HL-60 (cell line): ENCODE data around the gene KIAA0825.

Experiments
- DNase-seq, 2 experiments: peaks; one replicate each; pipeline ENCODE4 v3.0.0-alpha.2; 2010 to 2020; ENCODE audit warnings: low read depth in 1 of 2, low spot score in 1 of 2
- H3K27ac ChIP-seq: fragments of 250-450 bp; sonication (Bioruptor Pico); replicated peaks from 2 replicates; pipeline ENCODE4 v1.5.1; 2020; ENCODE audit warnings: mild to moderate bottlenecking, moderate library complexity
- H3K27me3 ChIP-seq: fragments of 250-450 bp; sonication (Bioruptor Pico); 2 replicates; pipeline ENCODE4 v1.5.1; 2021; ENCODE audit warnings: mild to moderate bottlenecking, moderate library complexity; ENCODE audit not compliant: insufficient read depth, poor library complexity, severe bottlenecking
- H3K4me3 ChIP-seq: replicated peaks from 2 replicates; pipeline ENCODE4 v1.5.1; 2011; ENCODE audit warnings: mild to moderate bottlenecking, control low read depth, low read length; ENCODE audit not compliant: insufficient read depth
- GABPA ChIP-seq: IDR thresholded peaks from 2 replicates; pipeline ENCODE4 v1.6.1; 2012; ENCODE audit warnings: low read depth
- POLR2AphosphoS5 ChIP-seq: IDR thresholded peaks from 2 replicates; pipeline ENCODE4 v1.6.1; 2012; ENCODE audit warnings: low read depth
- SPI1 ChIP-seq: IDR thresholded peaks from 2 replicates; pipeline ENCODE4 v1.6.1; 2012; ENCODE audit warnings: low read depth, mild to moderate bottlenecking, borderline replicate concordance
- TF ChIP-seq, protein P1 (sequence below): IDR thresholded peaks from 2 replicates; pipeline ENCODE4 v1.6.1; 2012; ENCODE audit warnings: low read depth; ENCODE audit not compliant: insufficient replicate concordance
- TF ChIP-seq, protein P2 (sequence below): IDR thresholded peaks from one replicate; pipeline ENCODE4 v1.5.1; 2011; ENCODE audit warnings: low read length, control low read depth, inconsistent platforms; ENCODE audit not compliant: insufficient read depth

Gene KIAA0825

DNA sequence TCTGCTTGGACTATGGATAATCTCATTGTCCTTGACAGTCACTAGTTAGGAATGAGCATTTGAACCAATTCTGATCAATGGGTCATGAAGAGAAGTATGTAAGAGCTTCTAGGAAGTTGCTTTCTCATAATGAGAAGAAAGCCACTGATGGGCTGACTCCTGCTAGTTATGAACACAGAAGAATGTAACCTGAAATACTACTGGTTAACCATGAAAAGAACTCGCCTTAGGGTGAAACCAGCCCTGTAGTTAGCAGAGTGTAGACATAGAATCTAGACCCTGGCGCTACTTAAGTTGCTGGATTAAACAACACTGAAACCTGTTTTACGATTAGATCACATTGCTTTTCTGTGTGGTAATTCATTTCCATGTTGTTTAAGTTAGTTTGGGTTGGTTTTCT is 26.6 kb upstream of the KIAA0825 start:
- TF ChIP-seq, protein P1, sequence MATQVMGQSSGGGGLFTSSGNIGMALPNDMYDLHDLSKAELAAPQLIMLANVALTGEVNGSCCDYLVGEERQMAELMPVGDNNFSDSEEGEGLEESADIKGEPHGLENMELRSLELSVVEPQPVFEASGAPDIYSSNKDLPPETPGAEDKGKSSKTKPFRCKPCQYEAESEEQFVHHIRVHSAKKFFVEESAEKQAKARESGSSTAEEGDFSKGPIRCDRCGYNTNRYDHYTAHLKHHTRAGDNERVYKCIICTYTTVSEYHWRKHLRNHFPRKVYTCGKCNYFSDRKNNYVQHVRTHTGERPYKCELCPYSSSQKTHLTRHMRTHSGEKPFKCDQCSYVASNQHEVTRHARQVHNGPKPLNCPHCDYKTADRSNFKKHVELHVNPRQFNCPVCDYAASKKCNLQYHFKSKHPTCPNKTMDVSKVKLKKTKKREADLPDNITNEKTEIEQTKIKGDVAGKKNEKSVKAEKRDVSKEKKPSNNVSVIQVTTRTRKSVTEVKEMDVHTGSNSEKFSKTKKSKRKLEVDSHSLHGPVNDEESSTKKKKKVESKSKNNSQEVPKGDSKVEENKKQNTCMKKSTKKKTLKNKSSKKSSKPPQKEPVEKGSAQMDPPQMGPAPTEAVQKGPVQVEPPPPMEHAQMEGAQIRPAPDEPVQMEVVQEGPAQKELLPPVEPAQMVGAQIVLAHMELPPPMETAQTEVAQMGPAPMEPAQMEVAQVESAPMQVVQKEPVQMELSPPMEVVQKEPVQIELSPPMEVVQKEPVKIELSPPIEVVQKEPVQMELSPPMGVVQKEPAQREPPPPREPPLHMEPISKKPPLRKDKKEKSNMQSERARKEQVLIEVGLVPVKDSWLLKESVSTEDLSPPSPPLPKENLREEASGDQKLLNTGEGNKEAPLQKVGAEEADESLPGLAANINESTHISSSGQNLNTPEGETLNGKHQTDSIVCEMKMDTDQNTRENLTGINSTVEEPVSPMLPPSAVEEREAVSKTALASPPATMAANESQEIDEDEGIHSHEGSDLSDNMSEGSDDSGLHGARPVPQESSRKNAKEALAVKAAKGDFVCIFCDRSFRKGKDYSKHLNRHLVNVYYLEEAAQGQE: no peak
- TF ChIP-seq, protein P2, sequence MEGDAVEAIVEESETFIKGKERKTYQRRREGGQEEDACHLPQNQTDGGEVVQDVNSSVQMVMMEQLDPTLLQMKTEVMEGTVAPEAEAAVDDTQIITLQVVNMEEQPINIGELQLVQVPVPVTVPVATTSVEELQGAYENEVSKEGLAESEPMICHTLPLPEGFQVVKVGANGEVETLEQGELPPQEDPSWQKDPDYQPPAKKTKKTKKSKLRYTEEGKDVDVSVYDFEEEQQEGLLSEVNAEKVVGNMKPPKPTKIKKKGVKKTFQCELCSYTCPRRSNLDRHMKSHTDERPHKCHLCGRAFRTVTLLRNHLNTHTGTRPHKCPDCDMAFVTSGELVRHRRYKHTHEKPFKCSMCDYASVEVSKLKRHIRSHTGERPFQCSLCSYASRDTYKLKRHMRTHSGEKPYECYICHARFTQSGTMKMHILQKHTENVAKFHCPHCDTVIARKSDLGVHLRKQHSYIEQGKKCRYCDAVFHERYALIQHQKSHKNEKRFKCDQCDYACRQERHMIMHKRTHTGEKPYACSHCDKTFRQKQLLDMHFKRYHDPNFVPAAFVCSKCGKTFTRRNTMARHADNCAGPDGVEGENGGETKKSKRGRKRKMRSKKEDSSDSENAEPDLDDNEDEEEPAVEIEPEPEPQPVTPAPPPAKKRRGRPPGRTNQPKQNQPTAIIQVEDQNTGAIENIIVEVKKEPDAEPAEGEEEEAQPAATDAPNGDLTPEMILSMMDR: no peak
- TF ChIP-seq POLR2AphosphoS5 (no peak), SPI1 (no peak), GABPA (no peak)
- Histone ChIP-seq H3K27me3 (no peaks in the 10 kb centered on the region), H3K27ac (no peak overlapping the region), H3K4me3 (no peak overlapping the region)
- DNase-seq: no peak

DNA sequence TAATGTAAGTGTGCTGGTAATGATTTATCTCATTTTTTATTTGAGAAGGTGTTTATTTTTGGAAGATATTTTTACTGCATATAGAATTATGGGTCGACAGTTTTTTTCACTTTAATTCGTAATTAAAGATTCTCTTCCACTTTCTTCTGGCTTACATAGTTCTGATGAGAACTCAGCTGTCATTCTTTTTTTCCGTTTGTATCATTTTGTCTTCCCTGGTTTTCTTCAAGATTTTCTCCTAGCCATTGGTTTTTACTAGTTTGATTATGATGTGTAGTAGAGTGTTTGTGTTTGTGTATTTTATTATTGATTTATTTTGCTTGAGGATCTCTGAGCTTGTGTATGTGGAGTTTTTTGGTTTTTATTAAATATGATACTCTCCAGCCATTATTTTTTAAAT is 21.8 kb upstream of the KIAA0825 start:
- Histone ChIP-seq H3K4me3 (no peak overlapping the region), H3K27ac (no peak overlapping the region), H3K27me3 (no peaks in the 10 kb centered on the region)
- DNase-seq: no peak
- TF ChIP-seq, protein P2: no peak
- TF ChIP-seq POLR2AphosphoS5 (no peak), SPI1 (no peak), GABPA (no peak)
- TF ChIP-seq, protein P1: no peak

DNA sequence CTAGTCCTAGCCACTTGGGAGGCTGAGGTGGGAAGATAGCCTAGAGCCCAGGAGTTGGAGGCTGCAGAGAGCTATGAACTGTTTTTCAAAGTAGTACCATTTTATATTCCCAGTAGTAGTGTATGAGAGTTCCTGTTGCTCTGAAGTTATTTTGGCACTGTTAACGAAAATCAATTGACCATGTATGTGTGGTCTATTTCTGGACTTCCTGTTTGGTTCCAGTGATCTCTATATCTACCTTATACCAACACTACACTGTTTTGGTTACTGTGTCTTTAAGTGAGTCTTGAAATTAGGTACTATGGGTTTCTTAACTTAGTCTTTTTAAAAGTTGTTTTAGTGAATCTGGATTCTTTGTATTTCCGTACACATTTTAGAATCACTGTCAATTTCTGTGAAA is 13.6 kb upstream of the KIAA0825 start:
- Histone ChIP-seq H3K27me3 (no peaks in the 10 kb centered on the region), H3K27ac (no peak overlapping the region), H3K4me3 (no peak overlapping the region)
- TF ChIP-seq, protein P1: no peak
- no peak for TF ChIP-seq SPI1
- no peak for DNase-seq

DNA sequence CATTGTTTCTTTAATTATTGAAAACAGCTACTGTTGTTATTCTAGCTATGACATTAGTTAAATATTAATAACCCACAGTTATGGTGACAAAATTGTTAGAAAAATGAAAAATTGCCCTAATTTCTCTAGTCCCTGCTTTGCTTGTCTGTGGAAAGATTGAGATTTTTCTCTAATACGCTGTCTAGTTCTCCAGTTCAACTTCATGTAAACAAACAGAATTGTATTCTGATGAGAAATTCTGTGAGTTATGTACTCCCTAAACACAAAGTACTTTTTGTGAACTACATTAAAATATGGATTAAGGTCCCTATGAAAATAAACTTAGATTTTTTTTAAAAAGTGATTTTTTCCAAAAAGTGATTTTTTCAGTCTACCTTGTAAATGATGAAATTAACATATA is 8.8 kb upstream of the KIAA0825 start:
- TF ChIP-seq GABPA (no peak), SPI1 (no peak), POLR2AphosphoS5 (no peak)
- TF ChIP-seq, protein P1: no peak
- TF ChIP-seq, protein P2: no peak
- no peaks in the 10 kb centered on the region for H3K27me3 ChIP-seq
- no peak overlapping the region for H3K27ac ChIP-seq
- DNase-seq: no peak
- H3K4me3 ChIP-seq: no peak overlapping the region
